ENCODE measurements around the gene DNAH2. TPM values are rescaled to one million over a fixed set of nuclear protein-coding genes. Genes with fewer than 3 reads are reported as not detected.
A peak's percentile ranks its signal among the peaks of the same experiment; 100 is the strongest.

The DNAH2 gene
- total RNA-seq, 1 experiment from 2014 or later: 0.17 TPM

DNA sequence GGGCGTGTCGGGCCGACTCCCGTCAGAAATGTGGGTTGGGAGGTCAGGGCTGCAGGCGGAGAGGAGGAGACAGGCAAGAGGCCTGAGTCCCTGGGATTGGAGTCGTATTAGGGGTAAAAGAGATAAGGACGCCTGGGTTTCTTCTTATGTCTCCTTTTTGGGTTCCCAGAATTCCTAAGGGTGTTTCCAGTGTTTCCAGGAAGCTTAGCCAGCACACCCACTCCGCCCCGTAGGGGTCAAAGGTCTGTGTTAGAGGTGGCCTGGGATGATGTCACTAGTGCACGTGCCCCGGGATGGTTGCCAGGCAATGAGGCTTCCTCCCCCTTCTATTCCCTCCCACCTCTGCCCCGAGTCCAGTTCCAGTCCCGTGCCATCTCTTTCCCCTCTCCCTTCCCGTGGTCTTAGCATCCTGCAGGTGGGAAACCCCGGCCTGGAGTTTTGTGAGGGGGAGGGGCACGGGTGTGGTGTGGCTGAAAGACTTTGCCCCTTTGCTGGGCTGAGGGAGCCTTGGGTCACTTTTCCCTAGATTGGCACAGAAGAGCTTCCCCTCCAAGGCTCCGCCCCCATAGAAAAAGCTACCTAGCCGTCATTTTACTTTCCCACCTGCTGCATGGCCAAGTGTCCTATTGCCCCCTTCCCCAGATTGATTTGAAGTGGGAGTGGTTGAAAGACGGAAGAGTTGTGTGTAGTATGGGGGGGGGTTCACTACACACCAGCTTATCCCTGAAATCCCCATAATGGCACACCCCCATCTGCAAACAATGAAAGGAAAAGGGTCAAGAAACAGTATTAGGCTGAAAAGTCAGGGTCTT is 119.3 kb downstream of the DNAH2 start (continued):
- TF ChIP-seq, protein P1, sequence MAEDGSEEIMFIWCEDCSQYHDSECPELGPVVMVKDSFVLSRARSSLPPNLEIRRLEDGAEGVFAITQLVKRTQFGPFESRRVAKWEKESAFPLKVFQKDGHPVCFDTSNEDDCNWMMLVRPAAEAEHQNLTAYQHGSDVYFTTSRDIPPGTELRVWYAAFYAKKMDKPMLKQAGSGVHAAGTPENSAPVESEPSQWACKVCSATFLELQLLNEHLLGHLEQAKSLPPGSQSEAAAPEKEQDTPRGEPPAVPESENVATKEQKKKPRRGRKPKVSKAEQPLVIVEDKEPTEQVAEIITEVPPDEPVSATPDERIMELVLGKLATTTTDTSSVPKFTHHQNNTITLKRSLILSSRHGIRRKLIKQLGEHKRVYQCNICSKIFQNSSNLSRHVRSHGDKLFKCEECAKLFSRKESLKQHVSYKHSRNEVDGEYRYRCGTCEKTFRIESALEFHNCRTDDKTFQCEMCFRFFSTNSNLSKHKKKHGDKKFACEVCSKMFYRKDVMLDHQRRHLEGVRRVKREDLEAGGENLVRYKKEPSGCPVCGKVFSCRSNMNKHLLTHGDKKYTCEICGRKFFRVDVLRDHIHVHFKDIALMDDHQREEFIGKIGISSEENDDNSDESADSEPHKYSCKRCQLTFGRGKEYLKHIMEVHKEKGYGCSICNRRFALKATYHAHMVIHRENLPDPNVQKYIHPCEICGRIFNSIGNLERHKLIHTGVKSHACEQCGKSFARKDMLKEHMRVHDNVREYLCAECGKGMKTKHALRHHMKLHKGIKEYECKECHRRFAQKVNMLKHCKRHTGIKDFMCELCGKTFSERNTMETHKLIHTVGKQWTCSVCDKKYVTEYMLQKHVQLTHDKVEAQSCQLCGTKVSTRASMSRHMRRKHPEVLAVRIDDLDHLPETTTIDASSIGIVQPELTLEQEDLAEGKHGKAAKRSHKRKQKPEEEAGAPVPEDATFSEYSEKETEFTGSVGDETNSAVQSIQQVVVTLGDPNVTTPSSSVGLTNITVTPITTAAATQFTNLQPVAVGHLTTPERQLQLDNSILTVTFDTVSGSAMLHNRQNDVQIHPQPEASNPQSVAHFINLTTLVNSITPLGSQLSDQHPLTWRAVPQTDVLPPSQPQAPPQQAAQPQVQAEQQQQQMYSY (CRISPR knock-in tag; IDR thresholded peaks at IDR 0.05): peak; percentile 100
- peak; percentile 94 for TF ChIP-seq ETV6 (CRISPR knock-in tag; IDR thresholded peaks at IDR 0.05)
- no peak for TF ChIP-seq ZNF671 (CRISPR knock-in tag; IDR thresholded peaks at IDR 0.05)
- peak; percentile 97 for TF ChIP-seq SP1 (CRISPR knock-in tag; conservative IDR thresholded peaks at IDR 0.05)
- TF ChIP-seq, protein P2, sequence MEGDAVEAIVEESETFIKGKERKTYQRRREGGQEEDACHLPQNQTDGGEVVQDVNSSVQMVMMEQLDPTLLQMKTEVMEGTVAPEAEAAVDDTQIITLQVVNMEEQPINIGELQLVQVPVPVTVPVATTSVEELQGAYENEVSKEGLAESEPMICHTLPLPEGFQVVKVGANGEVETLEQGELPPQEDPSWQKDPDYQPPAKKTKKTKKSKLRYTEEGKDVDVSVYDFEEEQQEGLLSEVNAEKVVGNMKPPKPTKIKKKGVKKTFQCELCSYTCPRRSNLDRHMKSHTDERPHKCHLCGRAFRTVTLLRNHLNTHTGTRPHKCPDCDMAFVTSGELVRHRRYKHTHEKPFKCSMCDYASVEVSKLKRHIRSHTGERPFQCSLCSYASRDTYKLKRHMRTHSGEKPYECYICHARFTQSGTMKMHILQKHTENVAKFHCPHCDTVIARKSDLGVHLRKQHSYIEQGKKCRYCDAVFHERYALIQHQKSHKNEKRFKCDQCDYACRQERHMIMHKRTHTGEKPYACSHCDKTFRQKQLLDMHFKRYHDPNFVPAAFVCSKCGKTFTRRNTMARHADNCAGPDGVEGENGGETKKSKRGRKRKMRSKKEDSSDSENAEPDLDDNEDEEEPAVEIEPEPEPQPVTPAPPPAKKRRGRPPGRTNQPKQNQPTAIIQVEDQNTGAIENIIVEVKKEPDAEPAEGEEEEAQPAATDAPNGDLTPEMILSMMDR (IDR thresholded peaks at IDR 0.05): no peak
- TF ChIP-seq ZBTB21 (CRISPR knock-in tag; IDR thresholded peaks at IDR 0.05; ENCODE audit: borderline replicate concordance): peak; percentile 88; the same call in 1 of the 2 replicates
- TF ChIP-seq GRHL2 (CRISPR knock-in tag; IDR thresholded peaks at IDR 0.05; ENCODE audit: insufficient replicate concordance, severe bottlenecking): no peak
- TF ChIP-seq, protein P3, sequence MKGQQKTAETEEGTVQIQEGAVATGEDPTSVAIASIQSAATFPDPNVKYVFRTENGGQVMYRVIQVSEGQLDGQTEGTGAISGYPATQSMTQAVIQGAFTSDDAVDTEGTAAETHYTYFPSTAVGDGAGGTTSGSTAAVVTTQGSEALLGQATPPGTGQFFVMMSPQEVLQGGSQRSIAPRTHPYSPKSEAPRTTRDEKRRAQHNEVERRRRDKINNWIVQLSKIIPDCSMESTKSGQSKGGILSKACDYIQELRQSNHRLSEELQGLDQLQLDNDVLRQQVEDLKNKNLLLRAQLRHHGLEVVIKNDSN (CRISPR knock-in tag; IDR thresholded peaks at IDR 0.05): peak; percentile 92
- TF ChIP-seq ZNF232 (CRISPR knock-in tag; IDR thresholded peaks at IDR 0.05): peak; percentile 56; the same call in 1 of the 2 replicates
- no peak for TF ChIP-seq IRF2 (CRISPR knock-in tag; IDR thresholded peaks at IDR 0.05; ENCODE audit: borderline replicate concordance, low read depth)

DNA sequence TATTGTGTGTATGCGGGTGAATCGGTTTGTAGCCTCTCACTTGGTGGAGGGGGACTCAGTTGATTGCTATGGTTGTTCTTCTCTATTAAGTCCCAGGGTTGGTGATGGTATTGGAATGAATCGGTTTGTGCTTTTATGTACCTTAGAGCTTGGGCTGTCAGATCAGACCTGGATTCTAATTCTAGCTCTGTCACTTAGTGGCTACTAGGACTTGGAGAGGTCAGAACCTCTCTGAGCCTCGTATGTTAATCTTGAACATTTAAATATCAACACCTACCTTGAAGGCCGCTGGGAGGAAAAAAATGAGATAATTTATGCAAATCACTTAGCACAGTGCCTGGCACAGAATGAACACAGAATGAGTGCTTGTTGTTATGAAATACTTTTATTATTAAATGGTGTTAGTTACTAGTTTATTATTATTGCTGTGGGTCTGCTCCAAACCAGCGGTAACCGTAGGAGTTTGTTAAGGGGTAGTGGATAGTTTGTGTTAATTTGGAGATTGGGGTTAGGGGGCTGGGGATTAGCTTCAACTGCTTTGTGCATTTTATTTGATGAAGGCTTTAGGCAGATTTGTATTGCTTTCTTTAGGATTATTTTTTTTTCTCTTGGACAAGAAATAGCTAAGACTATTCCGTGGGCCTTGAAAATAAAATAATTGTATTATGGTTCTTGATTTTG is 120.0 kb downstream of the DNAH2 start:
- Mint-ChIP-seq H3K4me3 (peak overlapping the region; percentile 93), H3K27ac (peak overlapping the region; percentile 15), H3K9me3 (no peaks in the 10 kb centered on the region), H3K36me3 (no peaks in the 10 kb centered on the region), H3K27me3 (ENCODE audit: low read depth) (peaks cover 52% of the 10 kb centered on the region), H3K4me1 (peaks cover 45% of the 10 kb centered on the region)
- ATAC-seq (no peak), DNase-seq (ENCODE audit: low spot score) (no peak)
- TF ChIP-seq CREB1 (CRISPR knock-in tag; IDR thresholded peaks at IDR 0.05) (no peak), IRF2 (CRISPR knock-in tag; IDR thresholded peaks at IDR 0.05; ENCODE audit: borderline replicate concordance, low read depth) (no peak), ZBTB21 (CRISPR knock-in tag; IDR thresholded peaks at IDR 0.05; ENCODE audit: borderline replicate concordance) (no peak), ZNF671 (CRISPR knock-in tag; IDR thresholded peaks at IDR 0.05) (no peak), NFYB (CRISPR knock-in tag; conservative IDR thresholded peaks at IDR 0.05; ENCODE audit: low read depth) (no peak), ZNF138 (CRISPR knock-in tag; conservative IDR thresholded peaks at IDR 0.05) (no peak), NR2C2 (CRISPR knock-in tag; IDR thresholded peaks at IDR 0.05) (no peak)
- TF ChIP-seq, protein P4, sequence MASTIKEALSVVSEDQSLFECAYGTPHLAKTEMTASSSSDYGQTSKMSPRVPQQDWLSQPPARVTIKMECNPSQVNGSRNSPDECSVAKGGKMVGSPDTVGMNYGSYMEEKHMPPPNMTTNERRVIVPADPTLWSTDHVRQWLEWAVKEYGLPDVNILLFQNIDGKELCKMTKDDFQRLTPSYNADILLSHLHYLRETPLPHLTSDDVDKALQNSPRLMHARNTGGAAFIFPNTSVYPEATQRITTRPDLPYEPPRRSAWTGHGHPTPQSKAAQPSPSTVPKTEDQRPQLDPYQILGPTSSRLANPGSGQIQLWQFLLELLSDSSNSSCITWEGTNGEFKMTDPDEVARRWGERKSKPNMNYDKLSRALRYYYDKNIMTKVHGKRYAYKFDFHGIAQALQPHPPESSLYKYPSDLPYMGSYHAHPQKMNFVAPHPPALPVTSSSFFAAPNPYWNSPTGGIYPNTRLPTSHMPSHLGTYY (CRISPR knock-in tag; IDR thresholded peaks at IDR 0.05): no peak
- TF ChIP-seq, protein P5, sequence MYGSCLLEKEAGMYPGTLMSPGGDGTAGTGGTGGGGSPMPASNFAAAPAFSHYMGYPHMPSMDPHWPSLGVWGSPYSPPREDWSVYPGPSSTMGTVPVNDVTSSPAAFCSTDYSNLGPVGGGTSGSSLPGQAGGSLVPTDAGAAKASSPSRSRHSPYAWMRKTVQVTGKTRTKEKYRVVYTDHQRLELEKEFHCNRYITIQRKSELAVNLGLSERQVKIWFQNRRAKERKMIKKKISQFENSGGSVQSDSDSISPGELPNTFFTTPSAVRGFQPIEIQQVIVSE (CRISPR knock-in tag; IDR thresholded peaks at IDR 0.05; ENCODE audit: borderline replicate concordance): no peak
- TF ChIP-seq, protein P6, sequence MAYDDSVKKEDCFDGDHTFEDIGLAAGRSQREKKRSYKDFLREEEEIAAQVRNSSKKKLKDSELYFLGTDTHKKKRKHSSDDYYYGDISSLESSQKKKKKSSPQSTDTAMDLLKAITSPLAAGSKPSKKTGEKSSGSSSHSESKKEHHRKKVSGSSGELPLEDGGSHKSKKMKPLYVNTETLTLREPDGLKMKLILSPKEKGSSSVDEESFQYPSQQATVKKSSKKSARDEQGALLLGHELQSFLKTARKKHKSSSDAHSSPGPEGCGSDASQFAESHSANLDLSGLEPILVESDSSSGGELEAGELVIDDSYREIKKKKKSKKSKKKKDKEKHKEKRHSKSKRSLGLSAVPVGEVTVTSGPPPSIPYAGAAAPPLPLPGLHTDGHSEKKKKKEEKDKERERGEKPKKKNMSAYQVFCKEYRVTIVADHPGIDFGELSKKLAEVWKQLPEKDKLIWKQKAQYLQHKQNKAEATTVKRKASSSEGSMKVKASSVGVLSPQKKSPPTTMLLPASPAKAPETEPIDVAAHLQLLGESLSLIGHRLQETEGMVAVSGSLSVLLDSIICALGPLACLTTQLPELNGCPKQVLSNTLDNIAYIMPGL (CRISPR knock-in tag; IDR thresholded peaks at IDR 0.05): no peak
- ChIA-PET CTCF (interaction anchor here (0.6 to 5.4 kb wide), 20 partner anchors 9 to 620 kb away, joined by 3 to 63 read pairs (median 3); partner anchors contain the start of genes CNTROB, CYB5D1, NAA38 and TMEM88), POLR2A (interaction anchor here (1.0 to 1.4 kb wide), 2 partner anchors 19 to 121 kb away, joined by 5 to 7 read pairs; partner anchors contain the start of gene NAA38)
